Measurements from ENCODE around the gene SPRED3.

Gene SPRED3

GRCh38 chr19:38358071-38358470, 30.4 kb upstream of the SPRED3 start:
- Histone ChIP-seq H3K4me3 (ENCODE audit: low read length) (no peak overlapping the region), H4K20me1 (ENCODE audit: insufficient read depth, low read length) (no peaks in the 10 kb centered on the region), H3K79me2 (ENCODE audit: low read length) (no peaks in the 10 kb centered on the region), H2AFZ (ENCODE audit: low read depth, low read length) (no peak overlapping the region), H3K27me3 (ENCODE audit: low read depth, low read length) (peaks cover 7% of the 10 kb centered on the region), H3K9me3 (ENCODE audit: insufficient read depth, low read length) (no peaks in the 10 kb centered on the region; the same call in 1 of the 2 replicates), H3K4me2 (ENCODE audit: low read length) (no peak overlapping the region), H3K4me1 (ENCODE audit: low read length) (no peaks in the 10 kb centered on the region), H3K9ac (ENCODE audit: low read length) (no peak overlapping the region), H3K27ac (ENCODE audit: low read length) (no peak overlapping the region), H3K36me3 (replicated peaks; ENCODE audit: low read depth, low read length) (no peaks in the 10 kb centered on the region)
- TF ChIP-seq, protein P1, sequence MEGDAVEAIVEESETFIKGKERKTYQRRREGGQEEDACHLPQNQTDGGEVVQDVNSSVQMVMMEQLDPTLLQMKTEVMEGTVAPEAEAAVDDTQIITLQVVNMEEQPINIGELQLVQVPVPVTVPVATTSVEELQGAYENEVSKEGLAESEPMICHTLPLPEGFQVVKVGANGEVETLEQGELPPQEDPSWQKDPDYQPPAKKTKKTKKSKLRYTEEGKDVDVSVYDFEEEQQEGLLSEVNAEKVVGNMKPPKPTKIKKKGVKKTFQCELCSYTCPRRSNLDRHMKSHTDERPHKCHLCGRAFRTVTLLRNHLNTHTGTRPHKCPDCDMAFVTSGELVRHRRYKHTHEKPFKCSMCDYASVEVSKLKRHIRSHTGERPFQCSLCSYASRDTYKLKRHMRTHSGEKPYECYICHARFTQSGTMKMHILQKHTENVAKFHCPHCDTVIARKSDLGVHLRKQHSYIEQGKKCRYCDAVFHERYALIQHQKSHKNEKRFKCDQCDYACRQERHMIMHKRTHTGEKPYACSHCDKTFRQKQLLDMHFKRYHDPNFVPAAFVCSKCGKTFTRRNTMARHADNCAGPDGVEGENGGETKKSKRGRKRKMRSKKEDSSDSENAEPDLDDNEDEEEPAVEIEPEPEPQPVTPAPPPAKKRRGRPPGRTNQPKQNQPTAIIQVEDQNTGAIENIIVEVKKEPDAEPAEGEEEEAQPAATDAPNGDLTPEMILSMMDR (IDR thresholded peaks at IDR 0.05; ENCODE audit: low read depth, low read length) = no peak
- TF ChIP-seq EZH2phosphoT487 (IDR thresholded peaks at IDR 0.05; ENCODE audit: low read depth) = no peak

DNA sequence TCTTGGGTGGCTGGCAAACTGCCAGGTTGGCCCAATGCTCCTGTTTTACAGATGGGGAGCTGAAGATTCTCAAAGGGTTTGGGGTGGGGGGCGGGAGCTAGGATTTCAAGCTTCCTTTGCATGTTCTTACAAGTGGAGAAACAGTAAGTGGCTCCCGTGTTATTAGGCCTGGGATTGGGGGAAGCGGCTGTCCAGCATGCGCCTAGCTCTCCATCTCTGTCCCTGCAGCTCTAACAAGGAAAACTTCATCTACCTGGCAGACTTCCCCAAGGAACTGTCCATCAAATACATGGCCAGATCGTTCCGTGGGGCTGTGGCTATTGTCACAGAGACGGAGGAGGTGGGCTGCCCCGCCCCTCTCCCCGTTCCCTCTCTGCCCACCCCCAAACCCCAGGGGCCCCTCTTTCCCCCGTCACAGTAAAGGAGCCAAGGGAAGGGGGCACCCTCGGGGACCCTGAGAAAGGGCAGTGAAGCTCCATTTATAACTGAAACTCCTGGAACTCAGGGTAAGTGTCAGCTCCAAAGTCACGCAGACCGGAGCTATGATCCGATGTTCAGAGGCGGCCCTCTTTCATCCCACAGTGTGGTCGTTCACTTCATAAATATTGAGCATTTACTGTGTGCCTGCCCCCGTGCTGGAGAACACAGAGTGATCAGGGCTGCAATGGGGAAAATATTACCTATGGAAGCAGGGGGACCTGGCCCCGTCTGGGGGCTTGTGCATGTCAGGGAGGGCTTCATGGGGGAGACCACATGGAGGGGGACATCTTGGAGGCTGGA, 29.1 kb upstream of the SPRED3 start:
- H3K79me2 ChIP-seq (ENCODE audit: low read length) = no peaks in the 10 kb centered on the region
- no peaks in the 10 kb centered on the region for H3K36me3 ChIP-seq (replicated peaks; ENCODE audit: low read depth, low read length)
- TF ChIP-seq EZH2phosphoT487 (IDR thresholded peaks at IDR 0.05; ENCODE audit: low read depth) = no peak
- TF ChIP-seq, protein P1 (IDR thresholded peaks at IDR 0.05; ENCODE audit: low read depth, low read length) = no peak
- H3K9me3 ChIP-seq (ENCODE audit: insufficient read depth, low read length) = no peaks in the 10 kb centered on the region; the same call in 1 of the 2 replicates
- H2AFZ ChIP-seq (ENCODE audit: low read depth, low read length) = no peak overlapping the region
- H3K4me3 ChIP-seq (ENCODE audit: low read length) = no peak overlapping the region
- no peak overlapping the region for H3K9ac ChIP-seq (ENCODE audit: low read length)
- H4K20me1 ChIP-seq (ENCODE audit: insufficient read depth, low read length) = no peaks in the 10 kb centered on the region
- H3K27me3 ChIP-seq (ENCODE audit: low read depth, low read length) = peaks cover 7% of the 10 kb centered on the region
- no peaks in the 10 kb centered on the region for H3K4me1 ChIP-seq (ENCODE audit: low read length)
- no peak overlapping the region for H3K4me2 ChIP-seq (ENCODE audit: low read length)
- H3K27ac ChIP-seq (ENCODE audit: low read length) = no peak overlapping the region

- H3K36me3 ChIP-seq (replicated peaks; ENCODE audit: low read depth, low read length) = no peaks in the 10 kb centered on the region
- H2AFZ ChIP-seq (ENCODE audit: low read depth, low read length) = no peak overlapping the region
- no peaks in the 10 kb centered on the region for H3K79me2 ChIP-seq (ENCODE audit: low read length)
- H3K9me3 ChIP-seq (ENCODE audit: insufficient read depth, low read length) = no peaks in the 10 kb centered on the region; the same call in 1 of the 2 replicates
- TF ChIP-seq, protein P1 (IDR thresholded peaks at IDR 0.05; ENCODE audit: low read depth, low read length) = no peak
- TF ChIP-seq EZH2phosphoT487 (IDR thresholded peaks at IDR 0.05; ENCODE audit: low read depth) = no peak
- no peak overlapping the region for H3K4me3 ChIP-seq (ENCODE audit: low read length)
- no peaks in the 10 kb centered on the region for H4K20me1 ChIP-seq (ENCODE audit: insufficient read depth, low read length)
- no peaks in the 10 kb centered on the region for H3K4me1 ChIP-seq (ENCODE audit: low read length)
- no peak overlapping the region for H3K27ac ChIP-seq (ENCODE audit: low read length)
- H3K4me2 ChIP-seq (ENCODE audit: low read length) = no peak overlapping the region
- no peak overlapping the region for H3K9ac ChIP-seq (ENCODE audit: low read length)
- peaks cover 7% of the 10 kb centered on the region for H3K27me3 ChIP-seq (ENCODE audit: low read depth, low read length)
These were observed 28.1 kb upstream of the SPRED3 start for GRCh38 chr19:38360351-38360750.

- Histone ChIP-seq H3K27me3 (ENCODE audit: low read depth, low read length) (peaks cover 7% of the 10 kb centered on the region), H3K79me2 (ENCODE audit: low read length) (no peaks in the 10 kb centered on the region), H3K4me3 (ENCODE audit: low read length) (no peak overlapping the region), H3K9ac (ENCODE audit: low read length) (no peak overlapping the region), H4K20me1 (ENCODE audit: insufficient read depth, low read length) (no peaks in the 10 kb centered on the region), H3K4me1 (ENCODE audit: low read length) (no peaks in the 10 kb centered on the region), H3K27ac (ENCODE audit: low read length) (no peak overlapping the region), H2AFZ (ENCODE audit: low read depth, low read length) (no peak overlapping the region), H3K4me2 (ENCODE audit: low read length) (no peak overlapping the region), H3K36me3 (replicated peaks; ENCODE audit: low read depth, low read length) (no peaks in the 10 kb centered on the region), H3K9me3 (ENCODE audit: insufficient read depth, low read length) (no peaks in the 10 kb centered on the region; the same call in 1 of the 2 replicates)
- no peak for TF ChIP-seq EZH2phosphoT487 (IDR thresholded peaks at IDR 0.05; ENCODE audit: low read depth)
- TF ChIP-seq, protein P1 (IDR thresholded peaks at IDR 0.05; ENCODE audit: low read depth, low read length) = no peak
These were observed 27.5 kb upstream of the SPRED3 start for GRCh38 chr19:38360839-38361631.
